NCI-H2227 (cell line): ENCODE measurements around the gene RHBG.

Experiments
- DNase-seq: peaks from one replicate; lab custom pipeline; 2025; ENCODE audit not compliant: unreplicated experiment; lab: John Stamatoyannopoulos, UW

The RHBG gene

DNA sequence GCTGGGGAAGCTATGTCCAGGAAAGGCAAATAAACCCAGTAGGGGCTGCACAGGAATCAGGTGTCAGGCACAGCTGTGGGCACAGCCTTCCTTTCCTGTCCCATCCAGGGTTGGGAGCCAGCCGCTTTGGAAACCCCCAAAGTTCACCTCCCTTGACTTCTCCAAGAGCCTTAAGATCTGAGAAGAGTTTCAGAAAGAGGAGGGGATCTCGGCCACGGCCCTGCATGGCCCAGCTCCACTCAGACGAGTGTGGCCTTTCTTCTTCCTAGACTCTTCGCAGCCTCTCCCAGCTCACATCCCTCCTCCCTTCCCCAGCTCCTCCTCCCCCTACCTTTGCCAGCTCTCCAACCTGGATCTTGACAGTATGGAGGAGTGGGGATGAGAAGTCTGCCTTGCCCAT, 36.7 kb downstream of the RHBG start:
- DNase-seq = no peak

GRCh38 chr1:156406251-156406650, 37.2 kb downstream of the RHBG start:
- peak; percentile 53 for DNase-seq

DNA sequence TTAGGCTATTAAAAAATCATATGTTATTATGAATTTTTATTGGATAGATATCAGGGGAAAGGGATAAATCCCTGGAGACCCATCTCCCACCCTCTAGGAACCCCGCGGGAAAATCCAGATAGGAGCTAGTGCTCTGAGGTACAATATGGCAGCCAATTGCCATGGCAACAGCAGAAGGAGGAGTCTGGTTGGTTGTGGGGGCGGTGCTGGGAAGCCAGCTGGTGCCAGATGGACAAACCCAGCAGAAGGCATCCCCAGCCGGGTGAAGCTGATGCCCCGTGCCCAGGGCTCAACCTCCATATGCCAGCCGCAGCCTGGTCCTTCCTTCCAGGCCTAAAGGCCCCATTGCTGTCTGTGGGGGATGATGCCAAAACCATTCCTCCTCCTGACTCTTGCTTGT, 38.3 kb downstream of the RHBG start:
- DNase-seq = peak; percentile 49

DNA sequence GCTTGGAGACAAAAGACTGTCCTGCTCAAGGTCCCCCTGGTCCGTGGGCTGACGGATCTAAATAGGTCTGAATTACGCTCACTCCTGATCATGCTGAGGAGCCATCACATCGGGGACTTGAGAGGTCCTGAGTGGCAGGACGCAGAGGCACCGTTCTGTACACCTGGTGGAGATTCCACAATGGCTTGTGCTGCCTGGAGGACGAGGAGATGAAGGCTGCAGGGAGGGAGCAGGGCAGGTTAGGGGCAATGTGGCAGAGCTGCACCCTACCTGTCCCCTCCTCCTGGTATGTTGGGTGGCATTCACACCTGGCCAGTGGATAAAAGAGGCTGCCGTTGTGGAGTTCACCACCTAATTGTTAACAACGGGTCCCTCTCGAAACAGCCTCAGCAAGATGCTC, 38.7 kb downstream of the RHBG start:
- DNase-seq = no peak

DNA sequence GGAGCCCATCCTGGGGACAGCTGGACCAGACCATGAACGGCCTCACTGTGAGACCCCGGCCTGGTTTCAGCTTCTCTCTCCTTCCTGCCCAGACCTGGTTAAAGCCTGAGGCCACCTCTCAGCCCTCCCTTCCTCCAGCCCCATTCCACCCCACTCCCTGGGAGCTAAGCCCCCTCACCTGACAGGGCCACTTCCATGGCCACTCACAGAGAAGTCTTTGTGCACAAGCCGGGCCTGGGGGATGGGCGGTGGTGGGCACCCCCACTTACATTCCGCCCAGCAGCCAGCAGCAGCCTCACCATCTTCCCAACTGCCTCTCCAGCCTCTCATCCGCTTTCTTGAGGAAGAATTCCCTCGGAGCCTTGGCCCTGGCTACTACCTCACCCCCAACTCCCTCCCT, 40.4 kb downstream of the RHBG start:
- no peak for DNase-seq

GRCh38 chr1:156410238-156410637, 41.2 kb downstream of the RHBG start:
- no peak for DNase-seq

DNA sequence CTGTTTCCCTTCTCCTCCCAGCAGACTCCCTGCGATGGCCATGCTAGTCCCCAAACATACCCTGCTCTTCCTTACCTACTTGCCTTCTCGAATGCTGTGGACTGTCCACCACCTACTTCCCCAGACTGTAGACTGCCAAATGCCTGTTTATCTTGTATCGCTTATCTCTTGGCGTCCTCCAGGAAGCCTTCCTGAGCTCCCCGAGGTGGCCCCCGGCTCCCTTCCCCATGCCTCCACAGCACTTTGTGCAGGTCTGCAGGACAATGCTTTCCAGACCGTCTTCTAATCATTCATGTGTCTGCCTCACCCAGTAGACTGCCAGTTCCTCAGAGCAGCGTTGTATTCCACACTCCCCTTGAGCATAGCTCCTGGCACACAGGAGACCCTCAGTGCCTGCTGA, 41.7 kb downstream of the RHBG start:
- no peak for DNase-seq

GRCh38 chr1:156412653-156413321, 43.8 kb downstream of the RHBG start:
- no peak for DNase-seq

DNA sequence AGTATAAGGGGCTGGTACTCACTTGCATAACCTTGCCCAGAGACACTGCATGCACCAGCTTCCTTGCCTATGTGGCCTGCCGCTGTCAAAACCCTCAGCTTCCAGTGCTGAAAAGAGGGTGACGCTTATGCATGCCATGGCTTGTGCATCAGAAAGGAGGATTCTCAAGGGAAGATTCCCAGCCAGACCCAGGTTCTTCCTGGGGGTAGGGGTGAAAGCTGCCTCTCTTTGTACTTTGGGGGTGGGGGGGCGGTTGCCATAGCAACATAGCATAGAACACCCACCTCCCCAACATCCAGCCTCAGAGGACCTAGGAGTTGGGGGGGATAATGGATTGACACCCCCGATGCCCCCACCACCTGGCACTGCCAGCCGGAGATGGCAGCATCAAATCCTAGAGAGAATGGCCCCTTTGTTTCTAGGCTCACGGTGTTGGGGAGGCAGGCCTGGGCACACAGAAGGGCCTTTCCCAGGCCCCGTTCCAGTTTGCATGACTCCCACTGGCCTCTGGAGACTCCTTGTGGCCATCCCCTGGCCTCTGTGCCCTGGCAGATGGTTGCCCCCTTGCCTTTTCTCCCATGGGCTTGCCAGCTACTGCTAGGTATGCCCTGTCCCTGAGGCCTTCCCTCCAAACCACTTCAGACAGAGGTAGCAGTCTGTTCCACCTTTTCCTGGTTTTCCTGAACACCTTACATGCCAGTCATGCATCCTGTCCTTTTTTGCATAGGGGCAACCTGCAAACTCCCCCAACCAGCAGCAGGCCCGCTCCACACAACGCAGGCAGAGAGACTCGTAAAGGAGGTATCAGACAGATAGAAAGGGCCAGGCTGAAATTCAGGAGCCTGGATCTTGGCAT, 44.6 kb downstream of the RHBG start:
- DNase-seq = no peak

DNA sequence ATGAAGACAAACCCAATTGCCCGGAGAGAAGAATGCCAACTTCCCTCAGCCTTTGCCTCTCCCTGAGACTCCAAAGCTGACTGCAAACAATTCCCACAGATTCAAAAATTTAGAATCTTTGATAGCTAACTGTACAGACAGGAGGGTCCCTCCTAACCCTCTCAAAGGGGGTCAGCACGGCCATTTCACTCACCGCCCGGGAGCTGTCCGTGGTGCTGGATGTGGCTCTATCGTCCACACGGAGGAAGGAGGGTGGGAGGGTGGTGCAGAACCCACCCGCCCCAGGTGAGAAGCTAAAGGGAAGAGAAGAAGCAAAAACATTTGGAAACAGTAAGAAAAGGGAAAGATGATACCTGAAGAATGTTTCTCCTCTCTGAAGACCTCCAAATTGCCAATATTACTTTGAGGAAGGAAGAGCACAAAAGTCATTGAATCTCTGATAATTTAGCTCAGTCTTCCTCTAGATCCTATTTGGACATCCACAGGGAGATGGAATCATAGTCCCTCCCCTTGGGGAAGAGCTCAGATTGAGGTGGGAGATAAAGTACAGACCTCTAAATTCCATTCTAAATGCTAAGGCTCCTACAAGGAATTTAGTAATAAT, 45.6 kb downstream of the RHBG start:
- no peak for DNase-seq

DNA sequence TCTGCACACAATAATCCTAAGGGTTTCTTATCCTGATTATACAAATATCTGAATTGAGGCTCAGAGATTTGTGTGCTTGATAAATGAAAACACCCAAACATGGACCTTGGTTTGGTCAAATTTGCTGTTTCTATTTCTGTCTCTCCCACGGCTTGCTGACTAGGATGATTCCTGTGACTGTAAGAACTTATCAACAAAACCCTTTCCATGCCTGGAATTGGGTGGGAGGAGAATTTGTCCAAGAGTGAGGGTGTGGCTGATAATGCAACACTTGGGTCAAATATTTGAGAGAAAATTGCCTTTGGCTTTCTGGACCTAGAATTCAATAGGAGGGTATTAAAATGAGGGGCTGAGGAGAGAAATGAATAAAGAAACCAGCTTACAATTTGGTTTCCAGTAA, 48.0 kb downstream of the RHBG start:
- no peak for DNase-seq

DNA sequence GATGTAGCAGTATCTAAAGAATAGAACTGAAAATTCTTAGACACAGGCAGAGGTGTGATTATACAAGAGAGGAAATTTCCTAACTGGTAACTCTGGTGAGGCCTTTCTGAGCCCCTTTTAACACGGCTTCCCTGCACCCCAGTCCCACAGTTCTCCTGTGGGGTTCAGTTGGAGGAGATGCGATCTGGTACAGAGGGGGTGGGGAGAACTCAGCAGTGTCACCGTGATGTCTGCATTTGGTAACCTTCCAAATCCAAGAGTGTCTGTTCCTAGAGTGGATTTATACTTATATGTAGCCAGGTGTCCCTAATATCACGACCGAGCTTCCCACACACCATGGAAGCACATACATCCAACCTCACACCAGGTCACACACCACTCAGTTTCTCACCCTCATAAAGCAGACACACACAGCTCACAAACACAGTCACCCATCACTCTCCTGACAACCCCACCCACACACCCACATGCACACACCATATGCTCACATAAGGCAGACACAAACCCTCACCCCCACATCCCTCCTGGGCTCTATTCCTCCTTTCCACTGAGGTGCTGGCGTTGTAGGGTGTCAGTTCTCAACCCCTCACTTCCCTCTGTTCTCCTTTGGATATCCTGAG, 48.5 kb downstream of the RHBG start:
- DNase-seq = no peak

GRCh38 chr1:156418416-156419070, 49.5 kb downstream of the RHBG start:
- DNase-seq = no peak

- no peak for DNase-seq
Observed at GRCh38 chr1:156419854-156420204, 50.8 kb downstream of the RHBG start.

- DNase-seq = peak; percentile 29
Observed at GRCh38 chr1:156420205-156421061, 51.4 kb downstream of the RHBG start.

DNA sequence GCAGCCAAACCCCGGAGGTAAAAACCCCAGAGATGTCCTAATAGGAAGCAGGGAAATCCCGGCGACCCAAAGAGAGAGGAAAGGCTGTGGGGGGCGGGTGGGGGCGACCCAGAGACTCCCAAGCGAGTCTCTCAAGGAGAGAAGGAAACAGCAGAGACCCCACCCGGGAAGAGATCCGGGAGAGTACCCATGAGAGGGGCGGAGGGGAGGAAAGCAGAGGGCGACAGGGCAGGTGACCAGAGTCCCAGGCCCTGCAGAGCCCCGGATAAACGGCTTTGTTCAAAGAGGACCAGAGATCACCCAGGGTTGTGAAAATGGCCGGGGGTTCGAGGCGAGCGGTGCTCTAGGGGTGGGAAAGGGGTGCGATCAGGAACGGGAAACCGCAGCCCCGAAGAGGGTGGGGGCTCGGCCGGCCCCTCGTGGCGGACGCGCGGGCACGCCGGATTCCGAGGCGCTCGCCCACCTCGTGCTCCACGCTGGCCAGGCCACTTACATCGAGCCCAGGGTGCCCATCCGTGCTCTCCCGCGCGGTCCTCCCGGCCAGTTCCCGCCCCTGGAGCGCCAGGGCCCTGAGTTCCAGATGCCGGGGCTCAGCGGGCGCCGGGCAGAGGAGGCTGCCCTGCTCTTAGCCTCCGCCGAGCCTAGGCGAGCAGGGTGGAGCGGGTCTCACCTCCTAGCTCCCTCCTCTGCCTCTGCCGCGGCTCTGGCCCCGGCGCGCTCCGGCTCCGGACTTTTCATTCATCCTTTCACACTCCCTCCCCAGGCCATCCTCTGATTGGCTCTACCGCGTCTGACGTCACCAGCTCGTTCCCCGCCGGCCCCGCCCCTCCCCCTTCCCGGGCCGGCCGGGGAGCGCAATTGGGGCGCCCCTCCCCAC, 52.3 kb downstream of the RHBG start:
- DNase-seq = peak; percentile 89

DNA sequence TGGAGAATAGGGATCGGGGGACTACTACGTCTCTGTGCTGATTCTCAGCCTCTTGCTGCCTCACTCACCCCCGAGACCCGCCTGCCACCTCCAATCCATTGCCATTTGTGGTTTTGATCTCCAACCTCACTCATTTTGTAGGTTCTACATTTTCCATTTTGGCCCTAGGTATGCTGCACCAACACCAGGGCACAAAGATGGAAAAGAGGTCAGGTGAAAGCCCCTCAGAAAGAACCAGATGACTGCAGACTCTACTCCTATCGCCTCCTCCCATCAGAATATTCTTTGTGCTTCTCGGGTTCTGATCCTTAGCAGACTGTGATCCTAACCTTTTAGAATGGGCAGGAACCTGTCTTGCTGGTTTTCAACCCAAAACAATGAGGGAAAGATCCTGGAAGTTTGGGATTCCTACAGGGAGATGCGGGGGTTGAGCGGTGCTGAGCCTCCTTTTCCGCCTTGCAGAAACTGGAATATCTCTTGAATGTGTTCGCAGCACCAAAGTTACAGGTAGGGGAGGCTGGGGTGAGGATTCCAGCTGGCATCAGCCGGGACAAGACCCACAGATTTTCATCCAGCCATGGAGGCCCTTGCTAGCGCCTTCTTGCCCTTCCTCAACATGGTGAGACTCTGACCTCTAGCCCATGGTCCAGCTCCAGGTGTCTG, 53.1 kb downstream of the RHBG start:
- DNase-seq = no peak

GRCh38 chr1:156422602-156423091, 53.6 kb downstream of the RHBG start:
- no peak for DNase-seq
